H9 (cell line): ENCODE measurements around the gene BRD1. TPM values are rescaled to one million over a fixed set of nuclear protein-coding genes. Genes with fewer than 3 reads are reported as not detected.

Experiments used
- DNase-seq: peaks from one replicate; pipeline ENCODE4 v3.0.0-alpha.2; 2017
- H2AFZ ChIP-seq: one replicate; pipeline ENCODE4 v1.6.1; 2013; ENCODE audit warnings: mild to moderate bottlenecking, low read length, control low read depth, moderate library complexity
- H2AK5ac ChIP-seq: 2 replicates; pipeline ENCODE4 v1.6.1; 2013; ENCODE audit warnings: low read length, control low read depth, mixed read lengths; ENCODE audit not compliant: insufficient read length
- H2BK120ac ChIP-seq: one replicate; pipeline ENCODE4 v1.6.1; 2013; ENCODE audit warnings: low read depth, mild to moderate bottlenecking, low read length, control low read depth, inconsistent platforms; ENCODE audit not compliant: poor library complexity, severe bottlenecking
- H2BK12ac ChIP-seq: 2 replicates; pipeline ENCODE4 v1.6.1; 2013; ENCODE audit warnings: low read length, control low read depth, mixed read lengths, low read depth; ENCODE audit not compliant: insufficient read length
- H2BK15ac ChIP-seq: 2 replicates; pipeline ENCODE4 v1.6.1; 2013; ENCODE audit warnings: low read depth, low read length, control low read depth
- H2BK20ac ChIP-seq: one replicate; pipeline ENCODE4 v1.6.1; 2013; ENCODE audit warnings: low read depth, mild to moderate bottlenecking, low read length, control low read depth, inconsistent platforms; ENCODE audit not compliant: poor library complexity, severe bottlenecking
- H2BK5ac ChIP-seq: 2 replicates; pipeline ENCODE4 v1.6.1; 2013; ENCODE audit warnings: low read length, control low read depth, mixed read lengths; ENCODE audit not compliant: insufficient read length
- H3K14ac ChIP-seq: 2 replicates; pipeline ENCODE4 v1.6.1; 2013; ENCODE audit warnings: low read length, control low read depth; ENCODE audit not compliant: insufficient read depth
- H3K18ac ChIP-seq: 2 replicates; pipeline ENCODE4 v1.6.1; 2013; ENCODE audit warnings: low read depth, mild to moderate bottlenecking, mixed read lengths, low read length, control low read depth; ENCODE audit not compliant: insufficient read length
- H3K23ac ChIP-seq: 2 replicates; pipeline ENCODE4 v1.6.1; 2013; ENCODE audit warnings: low read length, control low read depth, mixed read lengths, low read depth; ENCODE audit not compliant: insufficient read length
- H3K23me2 ChIP-seq: 2 replicates; pipeline ENCODE4 v1.6.1; 2013; ENCODE audit warnings: low read depth, mild to moderate bottlenecking, mixed read lengths, low read length, control low read depth; ENCODE audit not compliant: insufficient read length, poor library complexity, severe bottlenecking
- H3K27ac ChIP-seq: 2 replicates; pipeline ENCODE4 v1.5.1; 2013; ENCODE audit warnings: low read length, control low read depth, mixed read lengths, low read depth; ENCODE audit not compliant: insufficient read length
- H3K27me3 ChIP-seq: 2 replicates; pipeline ENCODE4 v1.6.1; 2013; ENCODE audit warnings: low read length, control low read depth, inconsistent platforms; ENCODE audit not compliant: insufficient read depth
- H3K4ac ChIP-seq: 2 replicates; pipeline ENCODE4 v1.6.1; 2013; ENCODE audit warnings: low read depth, mild to moderate bottlenecking, control low read depth, inconsistent platforms, low read length, moderate library complexity
- H3K4me1 ChIP-seq: 2 replicates; pipeline ENCODE4 v1.6.1; 2013; ENCODE audit warnings: low read length, control low read depth, inconsistent platforms; ENCODE audit not compliant: insufficient read depth
- H3K4me2 ChIP-seq: 2 replicates; pipeline ENCODE4 v1.6.1; 2013; ENCODE audit warnings: low read length, control low read depth, mixed read lengths; ENCODE audit not compliant: insufficient read length, insufficient read depth
- H3K56ac ChIP-seq: 2 replicates; pipeline ENCODE4 v1.6.1; 2013; ENCODE audit warnings: low read depth, mild to moderate bottlenecking, mixed read lengths, low read length, control low read depth; ENCODE audit not compliant: insufficient read length
- H3K79me1 ChIP-seq: 2 replicates; pipeline ENCODE4 v1.6.1; 2013; ENCODE audit warnings: low read depth, mild to moderate bottlenecking, moderate library complexity, low read length, control low read depth, inconsistent platforms; ENCODE audit not compliant: insufficient read depth, poor library complexity, severe bottlenecking
- H3K79me2 ChIP-seq: 2 replicates; pipeline ENCODE4 v1.6.1; 2013; ENCODE audit warnings: low read length, control low read depth, inconsistent platforms; ENCODE audit not compliant: insufficient read depth
- H3K9ac ChIP-seq: 2 replicates; pipeline ENCODE4 v1.6.1; 2013; ENCODE audit warnings: low read length, control low read depth, mixed read lengths; ENCODE audit not compliant: insufficient read length; ENCODE audit errors: extremely low read depth
- H3K9me3 ChIP-seq: one replicate; pipeline ENCODE4 v1.6.1; 2013; ENCODE audit warnings: low read depth, low read length, inconsistent platforms; ENCODE audit not compliant: control insufficient read depth
- H3T11ph ChIP-seq: one replicate; pipeline ENCODE4 v1.6.1; 2013; ENCODE audit warnings: mild to moderate bottlenecking, low read length, control low read depth, inconsistent platforms
- H4K20me1 ChIP-seq: one replicate; pipeline ENCODE4 v1.6.1; 2013; ENCODE audit not compliant: control insufficient read depth, insufficient read length, insufficient read depth
- H4K5ac ChIP-seq: 2 replicates; pipeline ENCODE4 v1.6.1; 2013; ENCODE audit warnings: low read depth, mild to moderate bottlenecking, mixed read lengths, low read length, control low read depth; ENCODE audit not compliant: insufficient read length
- H4K8ac ChIP-seq: replicated peaks from 2 replicates; pipeline ENCODE4 v1.6.1; 2013; ENCODE audit warnings: low read length, control low read depth, mixed read lengths, low read depth; ENCODE audit not compliant: insufficient read length
- H4K91ac ChIP-seq: 2 replicates; pipeline ENCODE4 v1.6.1; 2013; ENCODE audit warnings: low read depth, mild to moderate bottlenecking, moderate library complexity, mixed read lengths, low read length, control low read depth; ENCODE audit not compliant: insufficient read length
- H3K27ac Mint-ChIP-seq, 3 experiments: 2 replicates in 2 of 3; 3 replicates in 1 of 3; pipeline ENCODE4 v1.8.0; 2020 to 2021; ENCODE audit warnings: mixed read lengths in 3 of 3, mild to moderate bottlenecking in 1 of 3, moderate library complexity in 1 of 3
- H3K27me3 Mint-ChIP-seq: 2 replicates; pipeline ENCODE4 v1.8.0; 2021; ENCODE audit warnings: low read depth, mild to moderate bottlenecking, moderate library complexity, mixed read lengths
- H3K36me3 Mint-ChIP-seq, 3 experiments: 2 replicates in 2 of 3; 3 replicates in 1 of 3; pipeline ENCODE4 v1.8.0; 2020 to 2021; ENCODE audit warnings: low read depth in 3 of 3, mixed read lengths in 3 of 3; ENCODE audit not compliant: insufficient read depth in 1 of 3
- H3K4me1 Mint-ChIP-seq, 2 experiments: 2 replicates each; pipeline ENCODE4 v1.8.0; 2020; ENCODE audit warnings: mixed read lengths in 2 of 2
- H3K4me3 Mint-ChIP-seq, 2 experiments: 2 replicates in 1 of 2; 3 replicates in 1 of 2; pipeline ENCODE4 v1.8.0; 2020 to 2021; ENCODE audit warnings: mild to moderate bottlenecking in 2 of 2, mixed read lengths in 2 of 2, moderate library complexity in 1 of 2
- H3K9me3 Mint-ChIP-seq, 2 experiments: 2 replicates in 1 of 2; 3 replicates in 1 of 2; pipeline ENCODE4 v1.8.0; 2020; ENCODE audit warnings: mild to moderate bottlenecking in 2 of 2, mixed read lengths in 2 of 2, moderate library complexity in 1 of 2
- WGBS: extraction: QIAGEN DNeasy Blood & Tissue Kit; methylation state at CpG from one replicate; pipeline ENCODE4 v1.1.7; 2013; ENCODE audit warnings: missing lambda C conversion rate, low lambda C conversion rate, mixed read lengths; ENCODE audit not compliant: insufficient read length; ENCODE audit errors: extremely low coverage; 5-methylcytosine and 5-hydroxymethylcytosine counted together
- total RNA-seq: library from RNA; stranded (reverse); gene quantifications from 2 replicates; pipeline ENCODE4 v1.2.1, GENCODE V29; 2021
- TF ChIP-seq, protein P1 (sequence below): fragments of 200-600 bp; sonication (generic); conservative IDR thresholded peaks from 3 replicates; pipeline ENCODE4 v1.8.0; 2021; ENCODE audit warnings: antibody characterized with exemption, mild to moderate bottlenecking

BRD1 gene
- total RNA-seq, 1 experiment from 2014 or later: 51.3 TPM

DNA sequence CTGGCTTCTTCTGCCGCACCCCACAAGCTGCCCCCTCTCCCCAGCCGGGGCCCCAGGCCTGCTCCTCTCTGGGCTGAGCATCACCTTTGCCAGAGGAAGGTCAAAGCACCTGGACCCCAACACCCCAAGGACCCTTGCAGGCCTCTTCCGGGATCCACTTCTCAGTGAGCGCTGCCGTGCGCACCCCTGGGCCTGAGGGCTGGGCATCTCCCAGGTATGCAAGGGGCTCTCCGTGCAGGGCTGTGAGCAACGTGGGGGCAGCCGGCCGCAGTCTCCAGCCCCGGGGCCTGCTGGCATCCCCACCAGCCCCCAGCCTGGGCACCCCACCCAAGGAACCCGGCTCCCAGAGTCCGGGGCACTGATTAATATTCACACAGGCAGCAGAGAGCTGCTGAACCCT, 64.0 kb downstream of the BRD1 start:
- Histone ChIP-seq H3K9me3 (no peaks in the 10 kb centered on the region), H4K20me1 (no peaks in the 10 kb centered on the region), H3K23ac (no peak overlapping the region), H3K9ac (no peak overlapping the region), H4K91ac (no peak overlapping the region), H2BK120ac (no peak overlapping the region), H3K56ac (no peak overlapping the region), H2BK15ac (no peak overlapping the region), H2BK5ac (no peak overlapping the region), H2BK12ac (no peak overlapping the region), H2AFZ (no peak overlapping the region), H2BK20ac (no peak overlapping the region), H3T11ph (no peak overlapping the region), H4K5ac (no peak overlapping the region), H3K27me3 (no peaks in the 10 kb centered on the region), H3K79me1 (no peaks in the 10 kb centered on the region), H2AK5ac (no peak overlapping the region), H3K4me1 (no peaks in the 10 kb centered on the region), H4K8ac (no peak overlapping the region), H3K4ac (no peak overlapping the region), H3K4me2 (no peak overlapping the region), H3K23me2 (no peaks in the 10 kb centered on the region), H3K18ac (no peak overlapping the region), H3K79me2 (no peaks in the 10 kb centered on the region), H3K14ac (no peak overlapping the region), H3K27ac (no peak overlapping the region)
- Mint-ChIP-seq H3K27me3 (no peaks in the 10 kb centered on the region), H3K4me3 (no peak overlapping the region), H3K27ac (no peak overlapping the region), H3K4me1 (peaks cover 3% of the 10 kb centered on the region in 2 experiments; a peak in 3 of 4 replicates), H3K36me3 (peaks cover 5 to 11% (median 8%) of the 10 kb centered on the region in 3 experiments; a peak in 6 of 7 replicates), H3K9me3 (peaks cover 10 to 12% of the 10 kb centered on the region in 2 experiments)
- TF ChIP-seq, protein P1, sequence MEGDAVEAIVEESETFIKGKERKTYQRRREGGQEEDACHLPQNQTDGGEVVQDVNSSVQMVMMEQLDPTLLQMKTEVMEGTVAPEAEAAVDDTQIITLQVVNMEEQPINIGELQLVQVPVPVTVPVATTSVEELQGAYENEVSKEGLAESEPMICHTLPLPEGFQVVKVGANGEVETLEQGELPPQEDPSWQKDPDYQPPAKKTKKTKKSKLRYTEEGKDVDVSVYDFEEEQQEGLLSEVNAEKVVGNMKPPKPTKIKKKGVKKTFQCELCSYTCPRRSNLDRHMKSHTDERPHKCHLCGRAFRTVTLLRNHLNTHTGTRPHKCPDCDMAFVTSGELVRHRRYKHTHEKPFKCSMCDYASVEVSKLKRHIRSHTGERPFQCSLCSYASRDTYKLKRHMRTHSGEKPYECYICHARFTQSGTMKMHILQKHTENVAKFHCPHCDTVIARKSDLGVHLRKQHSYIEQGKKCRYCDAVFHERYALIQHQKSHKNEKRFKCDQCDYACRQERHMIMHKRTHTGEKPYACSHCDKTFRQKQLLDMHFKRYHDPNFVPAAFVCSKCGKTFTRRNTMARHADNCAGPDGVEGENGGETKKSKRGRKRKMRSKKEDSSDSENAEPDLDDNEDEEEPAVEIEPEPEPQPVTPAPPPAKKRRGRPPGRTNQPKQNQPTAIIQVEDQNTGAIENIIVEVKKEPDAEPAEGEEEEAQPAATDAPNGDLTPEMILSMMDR: no peak
- no CpG with 5 or more reads among the region's 13 CpGs for WGBS
- no peak for DNase-seq
